ENCODE results near the gene ATE1.

GRCh38 chr10:121864168-121864567 is 63.7 kb downstream of the ATE1 start:
- TF ChIP-seq, protein P1, sequence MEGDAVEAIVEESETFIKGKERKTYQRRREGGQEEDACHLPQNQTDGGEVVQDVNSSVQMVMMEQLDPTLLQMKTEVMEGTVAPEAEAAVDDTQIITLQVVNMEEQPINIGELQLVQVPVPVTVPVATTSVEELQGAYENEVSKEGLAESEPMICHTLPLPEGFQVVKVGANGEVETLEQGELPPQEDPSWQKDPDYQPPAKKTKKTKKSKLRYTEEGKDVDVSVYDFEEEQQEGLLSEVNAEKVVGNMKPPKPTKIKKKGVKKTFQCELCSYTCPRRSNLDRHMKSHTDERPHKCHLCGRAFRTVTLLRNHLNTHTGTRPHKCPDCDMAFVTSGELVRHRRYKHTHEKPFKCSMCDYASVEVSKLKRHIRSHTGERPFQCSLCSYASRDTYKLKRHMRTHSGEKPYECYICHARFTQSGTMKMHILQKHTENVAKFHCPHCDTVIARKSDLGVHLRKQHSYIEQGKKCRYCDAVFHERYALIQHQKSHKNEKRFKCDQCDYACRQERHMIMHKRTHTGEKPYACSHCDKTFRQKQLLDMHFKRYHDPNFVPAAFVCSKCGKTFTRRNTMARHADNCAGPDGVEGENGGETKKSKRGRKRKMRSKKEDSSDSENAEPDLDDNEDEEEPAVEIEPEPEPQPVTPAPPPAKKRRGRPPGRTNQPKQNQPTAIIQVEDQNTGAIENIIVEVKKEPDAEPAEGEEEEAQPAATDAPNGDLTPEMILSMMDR (IDR thresholded peaks at IDR 0.05) = no peak
- no peak for TF ChIP-seq POLR2A (IDR thresholded peaks at IDR 0.05)

Data from heart left ventricle (tissue), 13 donors.